Fibroblast of the aortic adventitia (primary cell): ENCODE measurements around the gene MGAT5. TPM values are rescaled to one million over a fixed set of nuclear protein-coding genes. Genes with fewer than 3 reads are reported as not detected.

Experiments used
- DNase-seq: peaks from one replicate; pipeline ENCODE4 v3.0.0-alpha.2; 2010; ENCODE audit warnings: low read depth
- H3K4me3 ChIP-seq: 2 replicates; pipeline ENCODE4 v1.5.1; 2011; ENCODE audit warnings: low read depth, mild to moderate bottlenecking, control low read depth, low read length, moderate library complexity
- total RNA-seq: library from RNA; depleted of rRNA; stranded (reverse); fragments of >200 nt; gene quantifications from 2 replicates; pipeline ENCODE4 v1.2.3, GENCODE V29; 2012; ENCODE audit warnings: low replicate concordance
- TF ChIP-seq, protein P1 (sequence below): IDR thresholded peaks from 2 replicates; pipeline ENCODE4 v1.5.1; 2011; ENCODE audit warnings: mild to moderate bottlenecking, low read length, control low read depth, inconsistent platforms; ENCODE audit not compliant: insufficient read depth

MGAT5 gene
- total RNA-seq, 1 donor = 46.5 TPM

DNA sequence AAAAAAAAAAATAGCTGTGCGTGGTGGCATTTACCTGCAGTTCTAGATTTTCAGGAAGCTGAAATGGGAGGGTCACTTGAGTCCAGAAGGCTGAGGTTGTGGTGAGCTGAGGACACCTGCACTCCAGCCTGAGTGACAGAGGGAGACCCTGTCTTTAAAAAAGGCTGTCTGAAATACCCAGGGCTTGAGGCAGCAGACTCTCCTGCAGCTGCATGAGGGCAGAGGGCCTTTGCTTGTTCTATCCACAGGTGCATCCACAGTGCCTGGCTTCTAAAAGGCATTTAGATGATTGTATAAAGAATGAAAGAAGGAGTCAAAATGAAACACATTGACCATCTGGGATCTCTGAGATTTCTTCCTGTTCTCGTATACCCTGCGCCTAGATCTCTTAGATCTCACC is 152.9 kb downstream of the MGAT5 start:
- no peak for DNase-seq
- TF ChIP-seq, protein P1, sequence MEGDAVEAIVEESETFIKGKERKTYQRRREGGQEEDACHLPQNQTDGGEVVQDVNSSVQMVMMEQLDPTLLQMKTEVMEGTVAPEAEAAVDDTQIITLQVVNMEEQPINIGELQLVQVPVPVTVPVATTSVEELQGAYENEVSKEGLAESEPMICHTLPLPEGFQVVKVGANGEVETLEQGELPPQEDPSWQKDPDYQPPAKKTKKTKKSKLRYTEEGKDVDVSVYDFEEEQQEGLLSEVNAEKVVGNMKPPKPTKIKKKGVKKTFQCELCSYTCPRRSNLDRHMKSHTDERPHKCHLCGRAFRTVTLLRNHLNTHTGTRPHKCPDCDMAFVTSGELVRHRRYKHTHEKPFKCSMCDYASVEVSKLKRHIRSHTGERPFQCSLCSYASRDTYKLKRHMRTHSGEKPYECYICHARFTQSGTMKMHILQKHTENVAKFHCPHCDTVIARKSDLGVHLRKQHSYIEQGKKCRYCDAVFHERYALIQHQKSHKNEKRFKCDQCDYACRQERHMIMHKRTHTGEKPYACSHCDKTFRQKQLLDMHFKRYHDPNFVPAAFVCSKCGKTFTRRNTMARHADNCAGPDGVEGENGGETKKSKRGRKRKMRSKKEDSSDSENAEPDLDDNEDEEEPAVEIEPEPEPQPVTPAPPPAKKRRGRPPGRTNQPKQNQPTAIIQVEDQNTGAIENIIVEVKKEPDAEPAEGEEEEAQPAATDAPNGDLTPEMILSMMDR = no peak
- H3K4me3 ChIP-seq = no peak overlapping the region

DNA sequence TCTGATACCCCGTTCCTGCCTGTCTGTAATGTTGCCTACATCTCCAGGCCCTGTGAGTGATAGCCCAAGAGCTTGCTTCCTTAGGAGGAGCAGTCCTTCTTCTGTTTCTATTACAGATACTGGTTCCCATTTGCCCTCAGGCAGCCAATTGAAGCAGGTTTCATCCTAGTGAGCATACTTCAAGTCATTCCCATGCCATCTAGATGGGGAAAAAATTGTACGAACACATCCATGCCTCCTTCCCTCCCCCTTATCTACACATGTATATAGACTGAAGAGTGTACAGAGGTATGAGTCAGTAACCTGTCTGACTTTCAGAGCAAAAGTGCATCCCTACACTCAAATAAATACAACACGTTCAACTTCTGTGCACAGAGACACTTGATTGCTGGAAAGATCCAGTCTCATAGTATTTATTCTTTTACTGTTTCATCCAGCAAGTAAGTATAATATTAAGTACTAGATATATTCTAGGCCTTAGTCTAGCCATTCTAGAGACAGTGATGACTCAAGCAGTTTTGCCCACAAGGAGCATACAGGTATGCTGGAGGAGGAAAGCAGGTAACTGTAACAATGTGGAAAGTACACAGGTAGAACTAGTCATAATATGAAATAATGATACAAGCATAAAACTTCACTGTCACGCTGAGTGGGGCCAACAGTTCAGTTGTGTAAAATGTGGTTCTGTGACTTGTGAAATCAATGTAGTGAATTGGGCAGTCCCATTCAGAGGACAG is 153.4 kb downstream of the MGAT5 start:
- H3K4me3 ChIP-seq = no peak overlapping the region
- no peak for DNase-seq
- TF ChIP-seq, protein P1 = no peak

- DNase-seq = peak; percentile 45
- H3K4me3 ChIP-seq = no peak overlapping the region
- TF ChIP-seq, protein P1 = no peak
Observed at GRCh38 chr2:134408386-134408785, 154.5 kb downstream of the MGAT5 start.

DNA sequence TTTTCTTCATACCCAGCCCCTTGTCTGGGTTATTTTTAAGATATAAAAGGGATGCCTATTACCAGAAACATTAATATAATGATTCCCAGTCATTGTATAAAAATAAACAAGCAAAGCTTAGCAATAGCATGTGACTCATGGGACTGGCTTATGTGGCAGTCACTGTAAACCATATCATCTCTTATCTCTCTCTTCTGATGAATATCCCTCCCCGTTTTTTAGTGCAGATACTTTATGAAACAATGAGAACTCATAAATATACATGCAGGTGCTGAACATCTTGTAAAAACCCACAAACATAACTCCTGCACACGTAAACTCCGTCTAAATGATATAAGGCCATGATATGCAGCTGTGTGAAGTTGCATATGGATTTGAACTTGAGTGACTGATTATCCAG is 154.9 kb downstream of the MGAT5 start:
- TF ChIP-seq, protein P1 = no peak
- DNase-seq = peak; percentile 60
- H3K4me3 ChIP-seq = no peak overlapping the region

DNA sequence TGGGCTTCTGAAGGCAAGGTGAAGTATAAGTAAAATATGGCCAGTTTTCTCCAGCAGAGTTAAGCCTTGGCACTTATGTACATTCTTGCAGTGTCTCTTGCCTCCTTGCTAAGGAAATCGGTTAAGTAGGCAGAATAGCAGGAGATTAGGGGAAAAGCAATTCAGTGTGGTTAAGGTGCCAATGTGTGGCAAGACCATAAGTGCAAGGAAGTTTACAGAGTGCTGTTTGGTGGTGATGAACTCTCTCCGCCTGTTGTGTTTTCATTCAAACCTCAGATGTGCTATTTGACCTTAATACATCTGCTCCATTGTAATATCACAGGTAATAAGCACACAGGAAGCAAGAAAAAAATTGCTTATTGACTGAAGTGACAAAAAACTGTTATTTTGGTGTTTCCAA is 156.1 kb downstream of the MGAT5 start:
- no peak overlapping the region for H3K4me3 ChIP-seq
- TF ChIP-seq, protein P1 = no peak
- no peak for DNase-seq

DNA sequence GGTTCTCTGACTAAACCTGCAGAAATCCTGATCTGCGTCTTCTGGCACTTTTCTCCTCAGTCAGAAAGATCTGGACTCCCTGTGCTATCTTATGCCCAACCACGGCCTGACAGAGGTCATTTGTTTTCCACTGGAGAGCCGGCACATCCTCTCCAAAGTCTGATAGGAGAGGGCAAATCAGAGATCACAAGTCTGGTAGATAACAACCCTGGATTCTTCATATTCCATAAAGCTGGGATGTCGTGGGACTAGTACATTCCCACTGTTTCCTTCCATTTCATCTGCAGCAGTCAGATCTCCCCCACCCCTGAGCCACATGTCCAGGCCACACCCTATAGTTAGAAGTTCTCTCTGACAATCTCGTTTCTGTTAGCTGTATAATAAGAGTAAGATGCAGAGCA is 157.0 kb downstream of the MGAT5 start:
- DNase-seq = peak; percentile 76
- no peak overlapping the region for H3K4me3 ChIP-seq
- TF ChIP-seq, protein P1 = no peak
